ENCODE measurements around the gene PAPLN. TPM values are rescaled to one million over a fixed set of nuclear protein-coding genes. Genes with fewer than 3 reads are reported as not detected.
A peak's percentile ranks its signal among the peaks of the same experiment; 100 is the strongest.
"Not testable (repeated sequence)": the region's sequence is repeated elsewhere in the genome, so short reads cannot be mapped to it uniquely, and the experiment has no call there.

The PAPLN gene, protein sequence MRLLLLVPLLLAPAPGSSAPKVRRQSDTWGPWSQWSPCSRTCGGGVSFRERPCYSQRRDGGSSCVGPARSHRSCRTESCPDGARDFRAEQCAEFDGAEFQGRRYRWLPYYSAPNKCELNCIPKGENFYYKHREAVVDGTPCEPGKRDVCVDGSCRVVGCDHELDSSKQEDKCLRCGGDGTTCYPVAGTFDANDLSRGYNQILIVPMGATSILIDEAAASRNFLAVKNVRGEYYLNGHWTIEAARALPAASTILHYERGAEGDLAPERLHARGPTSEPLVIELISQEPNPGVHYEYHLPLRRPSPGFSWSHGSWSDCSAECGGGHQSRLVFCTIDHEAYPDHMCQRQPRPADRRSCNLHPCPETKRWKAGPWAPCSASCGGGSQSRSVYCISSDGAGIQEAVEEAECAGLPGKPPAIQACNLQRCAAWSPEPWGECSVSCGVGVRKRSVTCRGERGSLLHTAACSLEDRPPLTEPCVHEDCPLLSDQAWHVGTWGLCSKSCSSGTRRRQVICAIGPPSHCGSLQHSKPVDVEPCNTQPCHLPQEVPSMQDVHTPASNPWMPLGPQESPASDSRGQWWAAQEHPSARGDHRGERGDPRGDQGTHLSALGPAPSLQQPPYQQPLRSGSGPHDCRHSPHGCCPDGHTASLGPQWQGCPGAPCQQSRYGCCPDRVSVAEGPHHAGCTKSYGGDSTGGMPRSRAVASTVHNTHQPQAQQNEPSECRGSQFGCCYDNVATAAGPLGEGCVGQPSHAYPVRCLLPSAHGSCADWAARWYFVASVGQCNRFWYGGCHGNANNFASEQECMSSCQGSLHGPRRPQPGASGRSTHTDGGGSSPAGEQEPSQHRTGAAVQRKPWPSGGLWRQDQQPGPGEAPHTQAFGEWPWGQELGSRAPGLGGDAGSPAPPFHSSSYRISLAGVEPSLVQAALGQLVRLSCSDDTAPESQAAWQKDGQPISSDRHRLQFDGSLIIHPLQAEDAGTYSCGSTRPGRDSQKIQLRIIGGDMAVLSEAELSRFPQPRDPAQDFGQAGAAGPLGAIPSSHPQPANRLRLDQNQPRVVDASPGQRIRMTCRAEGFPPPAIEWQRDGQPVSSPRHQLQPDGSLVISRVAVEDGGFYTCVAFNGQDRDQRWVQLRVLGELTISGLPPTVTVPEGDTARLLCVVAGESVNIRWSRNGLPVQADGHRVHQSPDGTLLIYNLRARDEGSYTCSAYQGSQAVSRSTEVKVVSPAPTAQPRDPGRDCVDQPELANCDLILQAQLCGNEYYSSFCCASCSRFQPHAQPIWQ
- total RNA-seq: 5.1 TPM

DNA sequence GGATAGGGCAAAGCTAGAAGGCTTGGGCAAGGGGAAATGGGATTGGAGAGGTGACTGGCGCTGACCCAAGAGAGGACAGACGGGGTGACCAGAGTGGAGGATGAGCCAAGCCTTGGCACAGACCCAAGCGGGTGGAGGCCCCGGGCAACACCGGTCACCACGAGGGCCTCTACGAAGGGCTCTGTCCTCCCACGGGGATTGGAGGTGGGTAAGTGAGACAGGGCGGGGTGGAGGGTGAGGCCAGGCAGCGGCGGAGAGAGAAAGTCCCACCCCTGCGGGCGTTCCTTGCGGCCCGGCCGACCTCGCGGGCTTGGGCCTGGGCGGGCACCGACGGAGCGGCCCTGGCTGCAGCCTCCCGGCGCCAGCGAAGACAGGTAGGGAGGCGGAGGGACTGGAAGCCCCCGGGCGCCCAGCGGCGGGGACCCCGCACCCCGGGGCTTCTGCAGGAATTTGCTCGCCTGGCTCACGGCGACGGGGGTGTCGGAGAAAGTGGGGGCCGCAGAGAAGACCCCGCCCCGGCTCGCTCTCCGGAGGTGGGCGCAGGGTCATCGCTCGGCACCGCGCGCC lies at the start of gene PAPLN:
PAPLN (plus strand) TSS at position 288 of the 567 bp plus-strand sequence. CDS start 2,273 bp downstream, outside the sequence.
- peak; percentile 39 for ATAC-seq

DNA sequence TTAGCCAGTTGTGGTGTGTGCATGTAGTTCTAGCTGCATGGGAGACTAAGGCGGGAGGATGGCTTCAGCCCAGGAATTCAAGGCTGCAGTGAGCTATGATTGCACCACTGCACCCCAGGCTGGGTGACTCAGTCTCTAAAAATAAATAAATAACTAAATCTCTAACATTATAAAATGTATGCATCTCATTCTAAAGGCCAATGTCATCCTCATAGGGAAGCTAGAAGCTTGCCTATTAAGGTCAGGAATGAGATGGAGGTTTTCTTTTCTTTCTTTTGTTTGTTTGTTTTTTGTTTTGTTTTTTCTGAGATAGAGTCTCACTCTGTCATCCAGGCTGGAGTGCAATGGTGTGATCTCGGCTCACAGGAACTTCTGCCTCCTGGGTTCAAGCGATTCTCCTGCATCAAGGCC lies 48.8 kb upstream of the PAPLN start:
- peak; percentile 36 for ATAC-seq

DNA sequence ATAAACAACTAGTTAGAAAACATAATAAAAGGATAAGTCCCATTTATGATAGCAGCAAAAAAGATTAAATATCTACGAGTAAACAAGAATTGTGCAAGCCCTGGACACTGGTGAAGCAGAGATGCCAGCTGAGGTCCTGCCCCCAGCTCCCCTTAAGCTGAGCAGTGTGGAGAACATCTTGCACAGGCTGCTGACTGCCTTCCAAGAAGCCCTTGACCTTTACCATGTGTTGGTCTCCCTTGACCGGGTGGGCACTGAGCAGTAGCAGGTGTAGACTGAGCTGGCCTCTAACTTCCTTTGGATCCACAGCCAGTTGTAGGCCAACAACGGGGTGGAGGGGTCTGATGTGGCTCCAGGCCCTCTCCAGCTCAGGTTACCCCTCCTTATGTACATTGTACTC lies 47.7 kb upstream of the PAPLN start:
- no peak for ATAC-seq

DNA sequence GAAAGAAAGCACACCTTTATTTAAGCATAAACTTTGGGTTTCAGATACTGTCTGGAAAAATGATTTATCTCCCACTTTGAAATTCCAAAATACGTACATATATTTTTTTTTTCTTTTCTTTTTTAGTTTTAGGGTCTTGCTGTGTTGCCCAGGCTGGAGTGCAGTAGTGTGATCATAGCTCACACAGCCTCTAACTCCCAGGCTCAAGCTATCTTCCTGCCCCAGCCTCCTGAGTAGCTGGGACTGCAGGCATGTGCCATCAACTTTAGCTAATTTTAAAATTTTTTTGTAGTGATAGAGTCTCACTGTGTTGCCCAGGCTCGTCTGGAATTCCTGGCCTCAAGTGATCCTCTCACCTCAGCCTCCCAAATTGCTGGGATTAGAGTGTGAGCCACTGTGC lies 45.9 kb upstream of the PAPLN start:
- ATAC-seq: no peak

DNA sequence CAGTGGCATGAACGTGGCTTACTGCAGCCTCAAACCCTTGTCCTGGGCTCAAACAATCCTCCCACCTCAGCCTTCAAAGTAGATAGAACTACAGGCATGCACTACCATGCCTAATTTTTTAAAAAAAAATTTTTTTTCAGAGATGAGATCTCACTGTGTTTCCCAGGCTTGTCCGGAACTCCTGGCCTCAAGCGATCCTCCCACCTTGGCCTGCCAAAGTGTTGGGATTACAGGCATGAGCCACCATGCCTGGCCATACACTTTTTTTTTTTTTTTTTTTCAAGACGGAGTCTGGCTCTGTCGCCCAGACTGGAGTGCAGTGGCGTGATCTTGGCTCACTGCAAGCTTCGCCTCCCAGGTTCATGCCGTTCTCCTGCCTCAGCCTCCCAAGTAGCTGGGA lies 43.0 kb upstream of the PAPLN start:
- ATAC-seq: not testable (repeated sequence)

DNA sequence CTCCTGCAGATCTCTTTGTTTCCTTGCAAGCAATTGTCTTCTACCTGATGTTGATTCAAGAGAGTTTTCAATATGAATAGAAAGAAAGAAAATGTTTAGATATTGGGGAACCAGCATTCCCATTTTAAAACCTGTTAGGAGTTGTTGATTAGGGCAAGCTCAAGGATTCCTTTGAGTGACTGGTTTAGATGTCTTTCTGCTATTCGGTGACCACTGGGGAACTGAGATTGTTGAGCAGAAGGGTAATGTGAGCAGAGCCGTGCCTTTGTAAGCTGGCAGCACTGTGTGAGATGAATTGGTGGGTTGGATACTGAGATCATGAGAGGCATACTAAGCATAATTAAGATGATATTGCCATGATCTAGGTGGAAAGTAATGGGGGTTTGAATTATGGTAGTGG lies 39.1 kb upstream of the PAPLN start:
- ATAC-seq: no peak

DNA sequence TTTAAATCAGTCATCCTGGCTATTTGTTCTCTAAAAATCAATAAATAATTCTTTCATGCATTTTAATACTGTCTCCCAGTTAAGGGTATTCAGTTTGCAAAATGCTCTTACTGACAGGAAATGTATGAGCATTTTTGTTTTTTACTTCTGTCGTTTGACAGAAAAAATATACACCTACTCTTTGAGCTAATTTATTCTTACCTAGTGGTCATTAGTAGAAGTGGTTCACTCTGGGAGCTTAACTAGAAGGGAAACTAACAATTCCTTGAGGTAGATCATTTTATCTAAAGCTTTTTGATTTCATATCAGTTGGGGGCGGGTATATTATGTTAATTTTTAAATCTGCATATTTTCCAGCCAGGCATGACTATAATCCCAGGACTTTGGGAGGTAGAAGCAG lies 33.8 kb upstream of the PAPLN start:
- no peak for ATAC-seq

DNA sequence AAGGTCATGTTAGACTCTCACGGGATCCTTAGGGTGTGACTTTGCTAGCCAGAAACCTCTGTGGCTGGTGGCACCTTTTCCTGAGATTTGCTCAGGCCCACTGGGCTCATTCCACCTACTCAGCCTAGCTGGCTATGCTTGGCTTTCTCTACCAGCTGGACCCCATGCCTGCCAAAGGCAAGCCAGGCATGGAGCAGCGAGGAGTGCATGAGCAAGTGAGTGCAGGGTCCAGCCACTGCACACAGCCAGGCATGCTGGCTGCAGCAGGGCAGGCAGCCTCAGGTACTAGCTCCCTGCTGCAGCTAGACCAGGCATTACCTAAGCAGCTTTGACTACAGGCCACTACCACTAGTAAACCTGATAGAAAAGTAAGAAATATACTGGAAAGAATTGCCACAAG lies 29.7 kb upstream of the PAPLN start:
- ATAC-seq: no peak

DNA sequence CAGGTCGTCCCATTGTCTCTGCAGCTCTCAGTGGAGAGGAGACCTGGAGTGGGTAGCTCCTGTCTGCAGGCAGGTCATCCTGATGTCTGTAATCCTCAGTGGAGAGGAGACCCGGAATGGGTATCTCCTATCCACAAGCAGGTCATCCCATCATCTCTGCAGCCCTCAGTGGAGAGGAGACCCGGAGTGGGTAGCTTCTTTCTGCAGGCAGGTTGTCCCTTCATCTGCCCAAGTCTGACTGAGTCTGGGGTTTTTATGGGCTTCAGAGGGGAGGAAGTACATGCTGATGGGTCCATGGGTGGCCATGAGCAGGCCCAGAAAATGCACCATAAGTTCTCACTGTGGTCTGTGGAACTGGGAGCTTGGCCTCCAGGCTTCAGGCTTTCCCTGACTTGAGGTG lies 28.9 kb upstream of the PAPLN start:
- ATAC-seq: no peak

DNA sequence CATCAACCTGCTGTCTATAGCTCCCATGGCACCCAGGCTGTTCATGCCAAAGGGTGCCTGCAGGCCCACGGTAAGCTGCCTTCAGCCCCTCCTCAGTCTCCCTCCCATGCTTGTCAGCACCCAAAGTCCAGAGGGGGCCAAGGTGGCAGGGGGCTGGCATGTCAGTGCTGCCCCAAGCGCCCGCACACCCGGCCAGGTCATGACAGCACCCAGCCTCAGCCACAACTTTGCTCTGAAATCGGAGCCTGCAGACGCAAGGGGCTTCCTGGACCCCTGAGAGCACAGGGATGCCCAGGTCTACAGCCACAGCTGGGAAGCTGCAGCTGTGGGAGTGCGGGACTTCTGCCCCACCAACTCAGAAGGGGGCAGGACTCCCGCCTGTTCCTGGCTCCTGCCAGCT lies 28.5 kb upstream of the PAPLN start:
- ATAC-seq: no peak

DNA sequence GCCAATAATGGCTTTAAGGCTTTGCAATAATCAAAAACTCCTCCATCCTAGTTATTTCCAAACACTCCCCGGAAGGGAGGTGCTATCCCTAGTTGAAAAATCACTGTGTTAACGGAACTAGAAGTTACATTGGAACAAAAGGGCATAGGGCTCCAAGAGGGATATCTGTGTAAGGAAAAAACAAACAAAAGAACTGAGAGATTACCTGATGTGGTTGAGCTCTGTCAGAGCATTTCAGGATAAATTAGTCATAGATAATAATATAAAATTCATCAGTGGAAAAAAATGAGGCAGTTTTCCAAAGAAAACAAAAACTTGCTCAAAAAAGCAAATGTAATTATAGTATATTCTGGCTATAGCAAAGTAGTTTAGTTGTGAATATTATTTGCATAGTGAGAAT lies 27.4 kb upstream of the PAPLN start:
- ATAC-seq: no peak

DNA sequence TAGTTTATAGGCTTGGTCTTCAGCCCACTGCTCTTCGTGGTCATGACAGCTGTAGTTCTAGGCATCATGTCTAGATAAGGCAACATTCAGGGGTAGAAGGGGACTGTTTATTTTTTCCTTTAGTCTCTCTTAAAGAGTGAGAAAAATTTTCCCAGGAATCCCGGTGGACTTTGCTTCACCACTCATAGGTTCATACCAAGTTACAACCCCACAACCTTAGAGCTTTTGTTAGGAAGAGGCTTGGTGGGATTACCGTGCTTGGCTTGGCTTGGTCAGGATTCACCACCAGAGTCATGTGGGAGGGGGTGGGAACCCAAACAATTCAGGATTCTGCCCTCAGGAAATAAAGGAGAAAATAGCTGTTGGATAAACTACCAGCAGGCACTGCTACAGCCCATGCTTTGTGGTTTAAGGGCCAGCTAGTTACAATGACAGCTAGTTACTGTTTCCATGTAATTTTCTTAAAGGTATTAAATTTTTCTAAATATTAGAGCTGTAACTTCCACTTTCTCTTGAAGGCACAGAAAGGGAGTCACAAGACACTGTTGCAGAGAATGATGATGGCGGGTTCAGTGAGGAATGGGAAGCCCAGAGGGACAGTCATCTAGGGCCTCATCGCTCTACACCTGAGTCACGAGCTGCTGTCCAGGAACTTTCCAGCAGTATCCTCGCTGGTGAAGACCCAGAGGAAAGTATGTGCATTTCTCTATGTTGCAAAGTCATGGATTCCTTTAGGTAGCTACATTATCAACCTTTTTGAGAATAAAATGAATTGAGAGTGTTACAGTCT lies 25.9 kb upstream of the PAPLN start:
- ATAC-seq: no peak

DNA sequence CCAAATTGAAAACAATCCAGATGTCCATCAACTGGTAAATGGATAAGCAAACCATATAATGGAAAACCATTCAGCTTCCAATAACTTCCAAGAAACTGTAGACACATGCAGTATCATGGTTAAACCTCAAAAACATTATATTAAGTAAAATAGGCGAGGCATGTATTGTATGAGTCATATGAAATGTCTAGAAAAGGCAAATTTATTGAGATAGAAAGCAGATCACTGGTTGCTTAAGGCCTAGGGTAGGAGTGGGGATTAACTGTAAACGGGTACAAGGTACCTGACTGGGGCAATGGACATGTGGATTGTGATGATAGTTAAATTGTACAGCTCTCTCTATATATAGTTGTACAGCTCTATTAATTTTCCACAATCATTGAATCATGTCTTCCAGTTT lies 21.3 kb upstream of the PAPLN start:
- no peak for ATAC-seq

DNA sequence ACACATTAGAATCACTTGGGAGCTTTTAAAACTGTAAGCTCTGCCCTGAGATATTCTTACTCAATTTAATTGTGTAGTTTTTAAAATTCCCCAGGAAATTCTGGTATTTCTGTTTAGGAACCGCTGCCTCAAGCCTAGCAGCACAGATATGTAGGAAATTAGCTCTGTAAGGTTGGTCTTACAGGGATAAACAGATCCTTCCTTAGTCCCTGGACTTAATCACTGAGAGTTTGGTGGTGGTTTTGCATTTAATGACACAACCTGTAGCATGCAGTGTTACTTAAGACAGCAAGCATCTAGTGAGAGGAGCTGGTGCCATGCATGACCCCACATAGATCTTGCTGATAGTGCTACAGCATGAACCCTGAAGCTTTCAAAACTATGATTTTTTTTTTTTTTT lies 19.9 kb upstream of the PAPLN start:
- ATAC-seq: no peak

DNA sequence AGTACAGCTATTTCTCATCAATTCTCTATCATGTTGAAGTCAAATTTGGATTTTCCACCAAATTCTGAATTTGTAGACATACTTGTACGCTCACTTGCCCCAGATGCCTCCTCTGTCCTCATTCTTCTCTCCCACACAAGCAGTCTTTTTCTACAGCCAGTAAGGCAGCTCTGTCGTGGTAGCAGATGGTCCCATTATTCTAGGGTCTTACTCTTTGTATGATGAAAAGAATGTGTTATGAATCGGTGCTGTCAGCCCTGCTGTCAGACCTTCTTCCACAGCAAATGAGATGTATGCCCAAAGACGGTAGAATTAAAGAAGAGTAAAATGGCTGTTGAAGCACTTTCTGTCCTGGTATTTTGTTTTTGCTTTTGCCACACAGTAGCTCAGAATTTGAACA lies 17.2 kb upstream of the PAPLN start:
- ATAC-seq: no peak

DNA sequence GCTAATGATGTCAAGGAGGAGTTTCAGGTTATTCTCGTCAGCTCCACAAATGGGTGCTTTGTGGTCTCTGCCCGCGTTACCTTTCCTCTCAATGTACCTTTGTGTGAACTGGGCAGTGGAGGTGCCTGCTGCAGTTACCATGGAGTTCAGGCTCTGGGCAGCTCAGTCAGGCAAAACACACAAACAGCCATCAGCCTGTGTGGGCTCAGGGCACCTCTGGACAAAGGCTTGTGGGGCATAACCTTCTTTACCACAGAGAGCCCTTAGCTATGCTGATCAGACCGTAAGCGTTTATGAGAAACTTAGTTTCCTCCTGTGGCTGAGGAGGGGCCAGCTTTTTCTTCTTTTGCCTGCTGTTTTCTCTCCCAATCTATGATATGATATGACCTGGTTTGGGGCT lies 16.7 kb upstream of the PAPLN start:
- ATAC-seq: no peak

DNA sequence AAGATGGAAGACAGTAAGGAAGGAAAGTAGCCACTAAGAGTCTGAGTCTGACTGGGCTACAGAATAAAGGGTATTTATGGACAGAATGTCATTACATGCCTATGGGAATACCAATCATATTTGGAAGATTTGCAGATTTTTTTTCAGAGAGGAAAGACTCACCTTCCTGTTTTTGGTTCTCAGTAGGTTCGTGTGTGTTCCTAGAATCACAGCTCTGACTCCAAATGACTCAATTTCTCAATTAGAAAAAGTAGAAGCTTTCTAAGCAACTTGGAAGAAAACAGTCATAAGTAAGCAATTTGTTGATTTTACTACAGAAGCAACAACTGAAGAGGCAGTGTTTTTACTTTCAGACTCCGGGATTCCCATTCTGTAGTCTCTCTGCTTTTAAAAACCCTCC lies 15.4 kb upstream of the PAPLN start:
- no peak for ATAC-seq

DNA sequence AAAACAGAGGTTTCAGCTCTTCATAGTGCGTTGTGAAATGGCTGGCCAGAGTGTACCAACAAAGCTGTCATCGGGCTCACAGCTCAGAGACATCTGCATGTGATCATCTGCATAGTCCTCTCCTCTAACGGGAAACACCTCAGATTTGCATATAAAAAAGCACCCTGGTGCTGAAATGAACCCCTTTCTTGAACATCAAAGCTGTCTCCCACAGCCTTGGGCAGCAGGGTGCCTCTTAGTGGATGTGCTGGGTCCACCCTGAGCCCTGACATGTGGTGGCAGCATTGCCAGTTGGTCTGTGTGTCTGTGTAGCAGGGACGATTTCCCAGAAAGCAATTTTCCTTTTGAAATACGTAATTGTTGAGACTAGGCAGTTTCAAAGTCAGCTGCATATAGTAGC lies 14.3 kb upstream of the PAPLN start:
- peak; percentile 10 for ATAC-seq

DNA sequence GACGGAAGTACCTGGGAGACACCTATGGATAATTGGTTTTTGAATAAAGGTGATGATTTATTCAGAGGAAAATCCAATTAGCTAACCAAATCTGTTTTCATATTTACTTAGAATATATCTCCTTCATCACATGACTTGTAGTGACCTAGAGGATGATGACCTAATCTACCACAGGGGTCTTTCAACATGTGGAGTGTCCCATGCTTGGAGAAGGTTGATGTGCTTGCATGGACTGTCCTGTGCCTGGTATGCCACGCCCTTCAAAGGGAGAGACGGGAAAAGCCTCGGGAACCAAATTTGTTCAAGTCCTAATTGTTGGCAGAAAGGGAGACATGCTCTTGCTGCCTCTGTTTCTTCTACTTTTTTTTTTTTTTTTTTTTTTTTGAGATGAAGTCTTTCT lies 11.8 kb upstream of the PAPLN start:
- ATAC-seq: no peak

DNA sequence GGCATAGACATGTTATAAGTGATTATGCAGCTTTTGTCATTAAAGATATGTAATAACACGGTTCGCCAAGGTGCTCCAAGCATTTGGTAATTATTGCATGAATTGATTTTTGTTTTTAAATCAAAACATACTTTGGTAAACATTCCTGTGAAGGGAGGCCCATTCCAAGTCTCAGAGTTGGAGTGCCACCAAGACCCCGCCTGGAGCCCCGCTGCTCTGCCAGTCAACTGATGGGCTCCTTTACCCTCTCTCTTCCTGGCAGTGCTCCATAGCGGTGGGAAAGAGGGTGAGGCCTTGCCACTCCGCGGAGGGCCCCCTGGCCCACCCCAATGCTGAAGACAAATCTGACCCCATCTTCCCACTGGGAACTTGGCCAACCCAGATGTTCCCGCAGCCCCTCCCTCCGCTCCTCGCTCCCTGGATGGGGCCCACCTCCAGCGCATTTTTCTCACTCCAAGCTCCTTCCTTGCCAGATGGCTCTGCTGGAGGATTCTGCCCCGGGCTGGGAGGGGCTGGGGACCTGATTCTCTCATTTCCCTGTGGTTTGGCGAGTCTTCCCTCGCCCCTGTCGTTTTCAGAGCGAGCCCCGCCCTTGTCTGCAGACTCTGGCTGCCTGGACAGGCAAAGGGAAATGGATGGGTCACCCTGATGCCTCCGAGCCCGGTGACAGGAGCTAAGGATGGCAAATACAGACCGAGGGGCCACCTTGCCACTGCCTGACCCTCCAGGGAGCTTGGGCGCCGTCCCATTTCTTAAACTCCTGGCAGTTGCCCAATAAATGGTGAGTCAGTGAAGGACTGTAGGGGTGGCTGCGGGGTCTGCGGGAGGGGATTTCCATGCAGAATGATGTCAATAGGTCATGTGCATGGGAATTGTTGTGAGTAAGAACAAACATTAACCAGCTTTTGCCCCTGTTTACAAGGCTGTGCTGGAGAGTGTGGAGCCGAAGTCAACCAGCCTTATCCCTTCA lies 9.2 kb upstream of the PAPLN start:
- ATAC-seq: peak; percentile 12

DNA sequence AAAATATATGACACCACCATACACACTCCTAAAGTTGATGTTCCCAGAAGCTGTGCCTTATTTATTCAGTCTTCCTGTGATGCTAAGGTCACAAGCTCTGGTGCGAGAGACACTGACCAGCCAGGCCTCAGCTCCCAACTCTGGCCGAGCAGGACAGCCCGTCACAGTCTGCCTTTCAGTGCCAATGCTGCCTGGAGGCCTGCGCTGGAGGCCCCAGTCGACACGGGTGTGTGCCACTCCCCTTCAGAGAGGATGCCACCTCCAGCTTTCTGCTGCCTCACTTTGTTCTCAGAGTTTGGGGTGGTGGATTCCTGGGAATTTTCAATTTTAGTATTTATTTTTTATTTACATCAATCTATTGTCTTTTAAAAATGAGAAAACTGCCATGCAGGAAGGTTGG lies 7.3 kb upstream of the PAPLN start:
- no peak for ATAC-seq

All from esophagus mucosa (tissue), 1 donor.